ENCODE measurements around the gene OGT. TPM values are rescaled to one million over a fixed set of nuclear protein-coding genes. Genes with fewer than 3 reads are reported as not detected.
A peak's percentile ranks its signal among the peaks of the same experiment; 100 is the strongest.

The OGT gene
- total RNA-seq, 1 donor from 2014 or later = 210 TPM

GRCh38 chrX:71541210-71542022, 8.5 kb downstream of the OGT start:
- Mint-ChIP-seq H3K27me3 (ENCODE audit: unreplicated experiment) (no peaks in the 10 kb centered on the region), H3K36me3 (ENCODE audit: unreplicated experiment) (peaks cover 12% of the 10 kb centered on the region), H3K27ac (ENCODE audit: unreplicated experiment) (peak overlapping the region; percentile 84), H3K4me3 (ENCODE audit: unreplicated experiment) (peak overlapping the region; percentile 39), H3K9me3 (ENCODE audit: unreplicated experiment) (no peaks in the 10 kb centered on the region), H3K4me1 (ENCODE audit: unreplicated experiment) (peaks cover 70% of the 10 kb centered on the region)
- DNase-seq (ENCODE audit: extremely low spot score, unreplicated experiment) = no peak
- no peak for TF ChIP-seq CTCF (IDR thresholded peaks at IDR 0.05)

DNA sequence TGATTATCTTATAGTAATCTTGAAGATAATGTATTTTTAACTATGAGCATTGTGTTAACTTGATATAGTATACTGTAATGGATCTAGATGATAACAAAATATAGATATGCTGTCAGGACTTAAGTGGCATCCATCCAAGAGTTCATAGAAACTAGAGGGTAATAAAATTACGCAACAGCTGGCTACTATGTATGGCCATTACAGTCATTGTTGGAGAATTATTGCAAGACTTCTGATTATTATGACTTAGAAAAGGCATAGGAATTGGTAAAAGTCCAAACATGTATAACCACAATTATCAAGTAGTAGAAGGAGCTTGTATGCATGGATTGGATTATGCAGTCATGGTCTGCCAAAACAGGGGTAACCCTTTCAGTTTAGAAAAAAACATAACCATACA, 9.5 kb downstream of the OGT start:
- peak overlapping the region; percentile 84 for H3K27ac Mint-ChIP-seq (ENCODE audit: unreplicated experiment)

DNA sequence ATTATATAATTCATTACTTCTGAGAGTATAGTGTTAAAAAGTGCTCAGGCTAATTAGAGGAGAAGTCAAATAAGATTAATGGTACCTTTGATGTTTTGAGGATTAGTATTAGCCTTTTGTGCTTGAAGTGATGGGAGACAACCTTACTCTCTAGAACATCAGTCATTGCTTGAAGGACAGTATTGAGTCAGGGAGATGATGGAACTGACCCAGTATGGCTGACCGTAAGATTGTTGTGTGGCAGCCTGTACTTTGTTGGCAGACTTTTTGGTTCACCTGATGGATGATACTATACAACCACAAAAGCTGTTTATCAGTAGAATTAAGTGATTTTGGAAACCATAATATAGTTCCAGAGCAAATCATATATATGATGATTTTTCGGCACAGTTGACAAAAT, 9.9 kb downstream of the OGT start:
- H3K4me1 Mint-ChIP-seq (ENCODE audit: unreplicated experiment) = peaks cover 58% of the 10 kb centered on the region
- H3K27ac Mint-ChIP-seq (ENCODE audit: unreplicated experiment) = peak overlapping the region; percentile 84
- H3K4me3 Mint-ChIP-seq (ENCODE audit: unreplicated experiment) = no peak overlapping the region
- H3K27me3 Mint-ChIP-seq (ENCODE audit: unreplicated experiment) = no peaks in the 10 kb centered on the region
- TF ChIP-seq CTCF (IDR thresholded peaks at IDR 0.05) = no peak
- H3K9me3 Mint-ChIP-seq (ENCODE audit: unreplicated experiment) = no peaks in the 10 kb centered on the region
- H3K36me3 Mint-ChIP-seq (ENCODE audit: unreplicated experiment) = peaks cover 19% of the 10 kb centered on the region
- DNase-seq (ENCODE audit: extremely low spot score, unreplicated experiment) = no peak

More for the DNA sequence above, 9.5 kb downstream of the OGT start:
- Mint-ChIP-seq H3K4me3 (ENCODE audit: unreplicated experiment) (no peak overlapping the region), H3K27me3 (ENCODE audit: unreplicated experiment) (no peaks in the 10 kb centered on the region), H3K36me3 (ENCODE audit: unreplicated experiment) (peaks cover 18% of the 10 kb centered on the region), H3K4me1 (ENCODE audit: unreplicated experiment) (peaks cover 62% of the 10 kb centered on the region), H3K9me3 (ENCODE audit: unreplicated experiment) (no peaks in the 10 kb centered on the region)
- TF ChIP-seq CTCF (IDR thresholded peaks at IDR 0.05) = no peak
- DNase-seq (ENCODE audit: extremely low spot score, unreplicated experiment) = no peak

- H3K27ac Mint-ChIP-seq (ENCODE audit: unreplicated experiment) = peak overlapping the region; percentile 84
- DNase-seq (ENCODE audit: extremely low spot score, unreplicated experiment) = no peak
- no peak overlapping the region for H3K4me3 Mint-ChIP-seq (ENCODE audit: unreplicated experiment)
- TF ChIP-seq CTCF (IDR thresholded peaks at IDR 0.05) = no peak
- peaks cover 54% of the 10 kb centered on the region for H3K4me1 Mint-ChIP-seq (ENCODE audit: unreplicated experiment)
- H3K27me3 Mint-ChIP-seq (ENCODE audit: unreplicated experiment) = no peaks in the 10 kb centered on the region
- peaks cover 23% of the 10 kb centered on the region for H3K36me3 Mint-ChIP-seq (ENCODE audit: unreplicated experiment)
- no peaks in the 10 kb centered on the region for H3K9me3 Mint-ChIP-seq (ENCODE audit: unreplicated experiment)
Observed at GRCh38 chrX:71543316-71543715, 10.4 kb downstream of the OGT start.

DNA sequence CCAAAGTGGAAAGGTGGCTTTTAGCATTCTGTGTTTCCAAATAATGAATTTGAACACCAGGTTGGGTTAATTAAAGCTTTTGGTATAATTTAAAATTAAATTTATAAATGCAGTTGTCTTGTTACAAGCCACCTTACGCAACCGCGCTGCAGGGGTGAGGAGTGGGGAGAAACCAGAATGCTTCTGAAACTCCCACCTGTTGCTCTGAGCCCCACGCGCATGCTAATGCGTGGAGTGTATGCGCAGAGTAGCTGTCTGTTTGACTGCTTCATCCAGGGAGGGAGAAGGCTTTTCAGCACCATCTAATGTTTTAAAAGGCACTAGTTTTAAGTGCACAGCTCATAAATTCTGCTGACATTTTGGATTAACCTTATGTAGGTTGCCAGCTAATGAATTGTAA, 12.5 kb downstream of the OGT start:
- H3K4me1 Mint-ChIP-seq (ENCODE audit: unreplicated experiment) = peaks cover 35% of the 10 kb centered on the region
- no peak overlapping the region for H3K4me3 Mint-ChIP-seq (ENCODE audit: unreplicated experiment)
- H3K27ac Mint-ChIP-seq (ENCODE audit: unreplicated experiment) = no peak overlapping the region
- H3K27me3 Mint-ChIP-seq (ENCODE audit: unreplicated experiment) = no peaks in the 10 kb centered on the region
- no peak for DNase-seq (ENCODE audit: extremely low spot score, unreplicated experiment)
- peaks cover 18% of the 10 kb centered on the region for H3K36me3 Mint-ChIP-seq (ENCODE audit: unreplicated experiment)
- TF ChIP-seq CTCF (IDR thresholded peaks at IDR 0.05) = no peak
- H3K9me3 Mint-ChIP-seq (ENCODE audit: unreplicated experiment) = no peaks in the 10 kb centered on the region

Data from osteocyte (in vitro differentiated cells).